Astrocyte (in vitro differentiated cells and primary cell): ENCODE measurements around the gene CREBL2.

Experiments
- EZH2 ChIP-seq: IDR thresholded peaks from 2 replicates; pipeline ENCODE4 v1.6.1; 2012; ENCODE audit warnings: mild to moderate bottlenecking, low read length, inconsistent platforms; ENCODE audit not compliant: insufficient read depth
- TF ChIP-seq, protein P1 (sequence below): IDR thresholded peaks from 2 replicates; pipeline ENCODE4 v1.5.1; 2011; ENCODE audit warnings: low read depth, mild to moderate bottlenecking, inconsistent platforms, low read length, moderate library complexity; ENCODE audit not compliant: insufficient read depth

DNA sequence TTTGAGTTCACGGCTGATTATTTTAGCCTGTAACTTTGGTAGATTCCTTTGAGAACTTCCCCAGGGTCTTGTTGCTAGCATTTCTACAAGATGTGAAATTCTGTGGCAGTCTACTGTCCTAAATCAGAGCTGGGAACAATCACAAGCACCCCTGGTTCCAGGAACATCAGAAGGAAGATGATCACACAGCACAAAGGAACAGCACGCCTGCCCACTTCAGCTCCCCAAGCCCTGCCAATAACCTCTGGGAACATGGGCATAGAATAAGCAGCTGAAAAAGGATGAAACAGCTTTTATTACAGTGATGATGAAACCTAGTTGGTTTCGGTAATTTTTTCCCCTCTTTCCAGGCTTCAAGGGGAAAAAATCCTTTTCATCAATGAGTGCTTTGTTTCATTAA is 72.0 kb downstream of the CREBL2 start:
- TF ChIP-seq, protein P1, sequence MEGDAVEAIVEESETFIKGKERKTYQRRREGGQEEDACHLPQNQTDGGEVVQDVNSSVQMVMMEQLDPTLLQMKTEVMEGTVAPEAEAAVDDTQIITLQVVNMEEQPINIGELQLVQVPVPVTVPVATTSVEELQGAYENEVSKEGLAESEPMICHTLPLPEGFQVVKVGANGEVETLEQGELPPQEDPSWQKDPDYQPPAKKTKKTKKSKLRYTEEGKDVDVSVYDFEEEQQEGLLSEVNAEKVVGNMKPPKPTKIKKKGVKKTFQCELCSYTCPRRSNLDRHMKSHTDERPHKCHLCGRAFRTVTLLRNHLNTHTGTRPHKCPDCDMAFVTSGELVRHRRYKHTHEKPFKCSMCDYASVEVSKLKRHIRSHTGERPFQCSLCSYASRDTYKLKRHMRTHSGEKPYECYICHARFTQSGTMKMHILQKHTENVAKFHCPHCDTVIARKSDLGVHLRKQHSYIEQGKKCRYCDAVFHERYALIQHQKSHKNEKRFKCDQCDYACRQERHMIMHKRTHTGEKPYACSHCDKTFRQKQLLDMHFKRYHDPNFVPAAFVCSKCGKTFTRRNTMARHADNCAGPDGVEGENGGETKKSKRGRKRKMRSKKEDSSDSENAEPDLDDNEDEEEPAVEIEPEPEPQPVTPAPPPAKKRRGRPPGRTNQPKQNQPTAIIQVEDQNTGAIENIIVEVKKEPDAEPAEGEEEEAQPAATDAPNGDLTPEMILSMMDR: no peak
- TF ChIP-seq EZH2: no peak
